NOMO-1 treated with dmso at 0.1 percent for 144 hours (cell line): ENCODE measurements around the gene TAF11L5.
"Not testable (repeated sequence)": the region's sequence is repeated elsewhere in the genome, so short reads cannot be mapped to it uniquely, and the experiment has no call there.

Experiments
- DNase-seq: peaks from one replicate; lab custom pipeline; 2025; ENCODE audit not compliant: unreplicated experiment; lab: John Stamatoyannopoulos, UW

TAF11L5 gene

DNA sequence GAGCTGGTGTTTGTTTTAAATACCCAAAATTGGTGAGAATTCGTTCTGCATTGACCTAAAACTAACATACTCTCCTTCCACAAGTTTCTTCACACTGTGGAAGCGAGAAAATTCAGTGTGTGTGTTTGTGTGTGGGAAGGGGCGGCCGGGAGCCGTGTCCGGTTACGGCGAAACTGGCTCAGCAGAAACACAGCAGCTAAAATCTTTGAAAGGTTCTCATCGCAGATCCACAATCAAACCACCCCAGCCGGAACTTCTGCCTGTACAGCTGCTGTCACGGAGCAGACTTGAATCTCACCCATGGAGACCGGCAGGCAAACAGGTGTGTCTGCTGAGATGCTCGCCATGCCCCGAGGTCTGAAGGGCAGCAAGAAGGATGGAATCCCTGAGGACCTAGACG is at the start of gene TAF11L5:
Gene TAF11L5 (plus strand): TSS at position 301 of the 400 bp plus-strand sequence.
- not testable (repeated sequence) for DNase-seq

- DNase-seq: no peak
These were observed 48.0 kb upstream of the TAF11L5 start for GRCh38 chr5:17477043-17477442.

DNA sequence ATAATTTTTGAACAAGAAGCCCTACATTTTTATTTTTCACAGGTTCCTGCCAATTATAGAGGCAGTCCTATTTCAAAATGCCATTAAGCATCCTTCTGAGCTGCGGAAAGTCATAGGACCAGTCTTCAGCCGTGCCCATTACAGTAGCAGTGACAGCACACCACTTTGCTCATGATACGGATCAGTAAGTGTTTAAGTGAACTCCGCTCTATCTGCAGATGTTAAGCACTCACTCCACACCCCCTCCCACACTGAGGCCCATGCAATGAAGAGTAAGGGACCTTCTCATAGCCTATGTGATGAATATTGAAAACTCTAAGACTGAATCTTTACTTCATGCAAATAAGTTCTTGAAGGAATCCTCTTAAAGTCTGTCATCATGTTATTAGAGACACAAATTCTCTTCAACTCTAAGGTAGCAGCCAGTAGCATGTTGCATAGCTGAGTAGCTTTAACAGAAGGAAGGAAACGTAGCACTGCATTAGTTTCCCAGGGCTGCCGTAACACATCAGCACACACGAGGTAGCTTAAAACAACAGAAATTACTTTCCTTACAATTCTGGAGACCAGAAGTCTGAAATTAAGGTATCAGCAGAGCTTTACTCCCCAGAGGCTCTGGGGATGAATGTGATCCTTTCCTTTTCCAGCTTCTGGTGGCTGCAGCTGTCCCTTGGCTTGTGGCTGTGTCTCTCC is 47.3 kb upstream of the TAF11L5 start:
- DNase-seq: no peak

- no peak for DNase-seq
These were observed 43.7 kb upstream of the TAF11L5 start for GRCh38 chr5:17481378-17481777.

DNA sequence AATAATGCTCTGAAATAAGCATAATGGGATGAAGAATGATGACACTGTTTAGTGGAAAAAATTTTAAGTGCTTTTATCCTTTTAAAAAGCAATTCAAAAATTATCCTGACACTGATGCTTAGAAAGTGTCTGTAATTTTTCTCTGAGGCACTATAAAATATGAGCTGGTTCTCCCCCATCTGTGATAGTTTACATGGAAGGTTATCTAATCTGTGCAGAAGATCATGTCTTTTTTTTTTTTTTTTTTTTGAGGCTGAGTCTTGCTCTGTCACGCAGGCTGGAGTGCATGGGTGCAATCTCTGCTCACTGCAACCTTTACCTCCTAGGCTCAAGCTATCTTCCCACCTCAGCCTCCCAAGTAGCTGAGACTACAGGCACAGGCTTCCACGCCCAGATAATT is 42.2 kb upstream of the TAF11L5 start:
- DNase-seq: no peak

GRCh38 chr5:17486464-17487173 is 38.4 kb upstream of the TAF11L5 start:
- DNase-seq: not testable (repeated sequence)

DNA sequence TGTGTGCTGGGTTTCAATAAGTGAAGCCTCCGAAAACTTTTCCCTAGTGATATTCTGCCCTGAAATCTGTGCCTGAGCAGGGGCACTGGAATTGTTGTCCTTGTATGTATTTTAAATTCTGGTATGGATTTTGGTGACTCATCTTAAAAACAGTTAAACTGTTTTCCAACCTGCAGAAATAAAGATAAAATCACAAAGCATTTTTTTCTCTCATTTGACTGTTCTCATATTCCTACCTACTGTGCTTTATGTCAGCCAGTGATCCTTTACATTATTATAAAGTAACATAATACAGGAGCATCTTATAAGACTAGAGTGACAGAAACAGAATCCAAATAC is 37.9 kb upstream of the TAF11L5 start:
- DNase-seq: no peak

GRCh38 chr5:17491257-17491656 is 33.8 kb upstream of the TAF11L5 start:
- not testable (repeated sequence) for DNase-seq

DNA sequence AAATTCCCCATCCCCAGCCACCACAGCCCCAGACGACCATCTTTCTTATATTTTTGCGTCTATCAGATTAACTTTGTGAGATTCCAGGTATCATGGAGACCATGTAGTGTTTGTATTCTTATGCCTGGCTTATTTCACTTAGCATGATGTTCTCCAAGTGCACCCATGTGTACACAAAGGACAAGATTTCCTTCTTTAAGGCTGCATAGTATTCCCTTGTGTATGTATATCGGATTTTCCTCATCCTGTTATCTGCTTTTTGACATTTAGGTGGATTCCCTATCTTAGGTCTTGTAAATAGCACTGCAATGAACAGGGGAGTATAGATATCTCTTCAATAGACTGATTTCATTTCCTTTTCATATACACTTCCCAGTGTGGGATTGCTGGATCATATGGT is 32.3 kb upstream of the TAF11L5 start:
- DNase-seq: no peak

DNA sequence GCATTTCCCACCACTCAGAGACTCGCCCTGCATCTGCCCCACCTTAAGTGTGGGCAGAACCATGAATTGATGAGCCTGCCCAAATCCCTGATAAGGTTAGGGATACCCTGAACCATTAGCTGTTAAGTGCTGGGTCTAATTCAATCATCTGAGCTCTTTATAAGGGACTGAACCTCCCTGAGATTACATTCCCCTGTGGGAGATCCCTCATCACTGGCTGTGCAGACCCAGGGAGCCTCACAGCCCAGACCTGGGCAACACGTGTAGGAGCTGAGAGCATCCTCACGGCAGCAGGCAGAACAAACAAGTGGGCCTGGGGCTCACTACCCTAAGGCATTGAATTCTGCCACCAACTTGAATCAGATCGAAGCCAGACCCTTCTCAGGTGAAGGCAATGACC is 27.6 kb upstream of the TAF11L5 start:
- no peak for DNase-seq

DNA sequence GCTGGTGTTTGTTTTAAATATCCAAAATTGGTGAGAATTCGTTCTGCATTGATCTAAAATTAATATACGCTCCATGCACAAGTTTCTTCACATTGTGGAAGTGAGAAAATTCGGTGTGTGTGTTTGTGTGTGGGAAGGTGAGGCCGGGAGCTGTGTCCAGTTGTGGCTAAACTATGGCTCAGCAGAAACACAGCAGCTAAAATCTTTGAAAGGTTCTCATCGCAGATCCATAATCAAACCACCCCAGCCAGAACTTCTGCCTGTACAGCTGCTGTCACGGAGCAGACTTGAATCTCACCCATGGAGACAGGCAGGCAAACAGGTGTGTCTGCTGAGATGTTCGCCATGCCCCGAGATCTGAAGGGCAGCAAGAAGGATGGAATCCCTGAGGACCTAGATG is 27.1 kb upstream of the TAF11L5 start, which contains the start of gene TAF11L2:
Gene TAF11L2 (plus strand): TSS at position 301 of the 400 bp plus-strand sequence.
- DNase-seq: not testable (repeated sequence)

DNA sequence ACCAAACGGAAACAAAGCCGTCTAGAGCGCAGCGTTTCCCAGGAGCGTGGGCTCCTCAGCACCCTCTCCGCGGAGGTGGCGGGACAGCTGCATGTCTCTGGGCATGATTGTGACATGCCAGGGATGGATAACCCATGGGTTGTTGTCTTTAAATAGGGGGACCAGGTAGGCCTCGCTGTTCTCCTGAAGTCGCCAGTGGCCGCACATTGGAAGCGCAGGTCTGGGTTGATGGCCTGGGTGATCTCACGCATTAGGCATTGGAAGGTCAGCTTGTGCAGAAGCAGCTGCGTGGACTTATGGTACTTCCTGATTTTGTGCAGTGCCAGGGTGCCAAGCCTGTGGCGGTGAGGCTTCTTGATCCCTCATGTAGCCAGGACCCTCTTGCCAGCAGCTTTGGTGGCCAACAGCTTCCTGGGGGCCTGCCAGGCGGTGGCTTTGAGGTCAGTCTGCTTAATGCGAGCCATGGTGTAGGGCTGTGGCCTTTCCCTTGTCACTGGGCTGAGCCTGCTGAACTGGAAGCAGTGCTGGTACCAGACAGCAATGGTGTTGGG is 13.2 kb upstream of the TAF11L5 start:
- no peak for DNase-seq

- DNase-seq: not testable (repeated sequence)
These were observed 7.5 kb upstream of the TAF11L5 start for GRCh38 chr5:17517526-17517925.

DNA sequence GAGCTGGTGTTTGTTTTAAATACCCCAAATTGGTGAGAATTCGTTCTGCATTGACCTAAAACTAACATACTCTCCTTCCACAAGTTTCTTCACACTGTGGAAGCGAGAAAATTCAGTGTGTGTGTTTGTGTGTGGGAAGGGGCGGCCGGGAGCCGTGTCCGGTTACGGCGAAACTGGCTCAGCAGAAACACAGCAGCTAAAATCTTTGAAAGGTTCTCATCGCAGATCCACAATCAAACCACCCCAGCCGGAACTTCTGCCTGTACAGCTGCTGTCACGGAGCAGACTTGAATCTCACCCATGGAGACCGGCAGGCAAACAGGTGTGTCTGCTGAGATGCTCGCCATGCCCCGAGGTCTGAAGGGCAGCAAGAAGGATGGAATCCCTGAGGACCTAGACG is 7.0 kb upstream of the TAF11L5 start, which contains the start of gene TAF11L3:
Gene TAF11L3 (plus strand): TSS at position 301 of the 400 bp plus-strand sequence.
- DNase-seq: not testable (repeated sequence)

DNA sequence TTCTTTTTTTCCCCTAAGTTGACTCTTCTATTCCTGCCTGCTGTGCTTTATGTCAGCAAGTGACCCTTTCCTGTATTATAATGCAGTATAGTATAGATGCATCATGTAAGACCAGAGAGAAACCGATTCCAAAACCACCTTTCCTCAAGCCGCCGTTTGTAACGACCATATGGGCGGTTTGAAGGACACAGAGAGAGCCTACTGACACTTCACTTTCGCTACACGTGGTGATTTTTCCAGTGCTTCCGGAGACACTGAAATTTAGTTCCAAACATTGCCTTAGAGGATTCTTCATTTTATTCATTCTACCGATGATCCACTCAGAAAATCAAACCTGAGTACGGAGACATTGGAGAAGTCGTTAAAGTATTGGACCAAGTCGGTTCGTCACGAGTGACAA is 5.5 kb upstream of the TAF11L5 start:
- DNase-seq: not testable (repeated sequence)

DNA sequence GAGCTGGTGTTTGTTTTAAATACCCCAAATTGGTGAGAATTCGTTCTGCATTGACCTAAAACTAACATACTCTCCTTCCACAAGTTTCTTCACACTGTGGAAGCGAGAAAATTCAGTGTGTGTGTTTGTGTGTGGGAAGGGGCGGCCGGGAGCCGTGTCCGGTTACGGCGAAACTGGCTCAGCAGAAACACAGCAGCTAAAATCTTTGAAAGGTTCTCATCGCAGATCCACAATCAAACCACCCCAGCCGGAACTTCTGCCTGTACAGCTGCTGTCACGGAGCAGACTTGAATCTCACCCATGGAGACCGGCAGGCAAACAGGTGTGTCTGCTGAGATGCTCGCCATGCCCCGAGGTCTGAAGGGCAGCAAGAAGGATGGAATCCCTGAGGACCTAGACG is 3.5 kb upstream of the TAF11L5 start, which contains the start of gene TAF11L4:
Gene TAF11L4 (plus strand): TSS at position 301 of the 400 bp plus-strand sequence.
- DNase-seq: not testable (repeated sequence)

- not testable (repeated sequence) for DNase-seq
These were observed 1.5 kb downstream of the TAF11L5 start for GRCh38 chr5:17526504-17526903.

- DNase-seq: not testable (repeated sequence)
These were observed 3.3 kb downstream of the TAF11L5 start, which contains the start of gene TAF11L6 for GRCh38 chr5:17528369-17528768. TAF11L6 (plus strand) TSS chr5:17528669.
